Pulmonary artery endothelial cell (primary cell): Measurements from ENCODE around the gene FBN3. TPM values are rescaled to one million over a fixed set of nuclear protein-coding genes. Genes with fewer than 3 reads are reported as not detected.

Experiments
- DNase-seq: peaks from one replicate; pipeline ENCODE4 v3.0.0-alpha.2; 2011; ENCODE audit warnings: low read depth, low spot score
- total RNA-seq: library from RNA; depleted of rRNA; stranded (reverse); fragments of >200 nt; gene quantifications from 2 replicates; pipeline ENCODE4 v1.2.3, GENCODE V29; 2014

The FBN3 gene
- total RNA-seq, 1 donor from 2014 or later, result not detected

DNA sequence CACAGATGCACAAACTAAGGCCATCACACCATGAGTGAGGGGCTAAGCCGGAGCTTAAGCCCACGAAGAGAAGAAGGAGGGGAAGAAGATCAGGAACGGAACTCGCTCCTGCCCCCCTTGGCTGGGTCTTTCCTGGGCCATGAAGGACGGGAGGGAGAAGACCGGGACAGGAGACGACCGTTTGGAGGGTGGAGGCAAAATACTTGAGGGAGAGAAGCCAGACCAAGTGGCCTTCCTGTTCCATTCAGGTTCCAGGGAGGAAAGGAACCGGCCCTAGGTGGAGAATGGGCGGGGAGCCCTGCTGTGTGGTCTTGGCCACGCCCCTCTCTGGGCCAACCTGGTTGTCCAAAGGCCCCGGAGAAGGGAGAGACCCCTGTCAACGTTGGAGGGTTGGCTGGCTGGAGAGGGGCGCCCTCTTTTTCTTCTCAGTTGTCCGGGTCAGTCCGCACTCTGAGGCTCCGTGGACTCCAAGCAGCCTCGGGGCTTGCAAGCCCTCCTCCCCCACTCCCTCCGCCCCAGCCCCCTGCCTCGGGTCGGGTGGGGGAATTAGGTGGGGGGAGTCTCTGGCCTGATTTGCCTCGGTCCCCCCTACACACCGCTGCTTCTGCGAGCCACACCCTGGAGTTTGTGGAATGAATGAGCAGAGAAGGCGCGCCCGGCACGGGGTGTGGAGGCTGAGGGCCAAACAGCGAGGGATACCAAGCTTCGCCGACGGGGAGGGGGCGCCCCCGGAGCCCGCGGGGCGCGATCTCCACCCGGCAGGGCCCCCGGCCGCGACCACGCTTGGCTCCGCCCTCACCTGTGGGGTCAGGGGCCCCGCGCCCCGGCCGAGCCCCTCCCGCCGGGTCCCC is 757 bp downstream of the FBN3 start:
- no peak for DNase-seq

GRCh38 chr19:8148088-8148409 is 1.3 kb downstream of the FBN3 start:
- no peak for DNase-seq

DNA sequence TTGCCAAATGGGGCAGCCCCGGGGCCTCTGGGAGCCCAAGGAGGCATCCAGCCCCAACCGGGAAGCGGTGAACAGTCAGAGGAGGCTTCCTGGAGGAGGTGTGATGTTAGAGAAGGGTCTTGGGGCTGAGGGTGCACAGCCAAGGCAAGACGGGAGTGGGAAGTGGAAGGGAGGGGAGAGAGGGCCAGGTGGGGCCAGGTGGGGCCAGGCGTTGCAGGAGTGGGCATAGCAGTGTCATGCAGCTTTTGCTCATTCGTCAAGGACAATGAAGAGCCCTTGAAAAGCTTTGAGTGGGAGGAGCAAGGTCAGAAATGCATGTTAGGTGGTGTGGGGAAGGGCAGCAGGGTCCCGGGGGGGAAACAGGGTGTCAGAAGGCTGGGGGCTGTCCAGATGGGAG is 1.8 kb downstream of the FBN3 start:
- no peak for DNase-seq

- DNase-seq, result no peak
Observed at GRCh38 chr19:8146877-8147581, 2.4 kb downstream of the FBN3 start.

GRCh38 chr19:8144273-8144995 is 5.0 kb downstream of the FBN3 start:
- DNase-seq, result no peak

GRCh38 chr19:8143041-8143440 is 6.4 kb downstream of the FBN3 start:
- no peak for DNase-seq

DNA sequence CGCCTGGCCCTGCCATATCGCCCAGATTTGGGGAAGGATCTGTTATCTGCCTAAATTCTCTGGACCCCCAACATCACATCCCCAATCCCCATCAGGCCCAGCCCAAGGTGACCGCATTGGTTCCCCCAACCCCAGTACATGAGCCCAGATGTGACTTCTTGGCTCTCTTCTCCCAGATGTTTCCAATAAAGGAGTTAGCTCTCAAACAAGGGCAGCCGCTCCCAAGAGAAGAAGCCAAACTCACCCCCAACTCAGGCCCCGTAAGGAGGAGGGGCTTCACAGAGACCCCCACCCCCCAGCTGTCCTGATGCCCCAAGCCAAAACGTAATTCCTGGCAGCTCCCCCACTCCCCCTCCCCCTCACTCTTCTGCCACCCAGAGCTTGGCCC is 6.9 kb downstream of the FBN3 start:
- no peak for DNase-seq

GRCh38 chr19:8141726-8142512 is 7.5 kb downstream of the FBN3 start:
- no peak for DNase-seq

GRCh38 chr19:8138201-8138600 is 11.2 kb downstream of the FBN3 start:
- no peak for DNase-seq

DNA sequence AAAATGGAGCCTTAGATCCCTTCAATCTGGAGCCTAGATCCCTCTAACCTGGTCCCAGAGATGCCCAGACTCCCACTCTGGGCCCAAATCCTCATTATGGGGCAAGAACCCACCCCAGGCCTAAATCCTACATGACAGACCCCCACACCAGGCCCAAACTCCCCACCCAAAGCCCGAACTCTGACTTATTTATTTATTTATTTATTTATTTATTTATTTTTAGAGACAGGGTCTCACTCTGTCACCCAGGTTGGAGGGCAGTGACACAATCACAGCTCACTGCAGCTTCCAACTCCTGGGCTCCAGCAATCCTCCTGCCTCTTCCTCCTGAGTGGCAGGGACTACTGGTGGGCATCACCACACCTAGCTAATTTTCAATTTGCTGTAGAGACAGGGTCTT is 12.0 kb downstream of the FBN3 start:
- DNase-seq, result no peak

- DNase-seq, result no peak
Observed at GRCh38 chr19:8135946-8136618, 13.3 kb downstream of the FBN3 start.

GRCh38 chr19:8132858-8133458 is 16.4 kb downstream of the FBN3 start:
- no peak for DNase-seq

DNA sequence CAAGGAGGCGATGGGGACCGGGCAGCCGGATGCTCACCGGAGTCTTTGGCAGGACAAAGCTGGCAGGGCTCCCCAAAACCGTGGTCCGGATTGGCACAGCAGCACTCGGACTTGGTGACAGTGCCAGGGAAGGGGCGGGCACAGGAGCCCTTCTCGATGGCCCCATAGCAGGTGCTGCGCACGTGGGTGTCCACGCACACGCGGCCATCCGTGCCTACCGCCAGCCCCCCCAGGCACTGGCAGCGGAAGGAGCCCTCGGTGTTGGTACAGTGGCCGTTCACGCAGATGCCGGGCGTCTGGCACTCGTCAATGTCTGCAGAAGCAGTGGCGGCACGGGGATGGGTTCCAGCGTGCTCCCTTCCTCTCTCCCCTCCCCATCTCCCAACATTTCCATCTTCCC is 17.9 kb downstream of the FBN3 start:
- DNase-seq, result no peak

GRCh38 chr19:8129061-8129618 is 20.3 kb downstream of the FBN3 start:
- no peak for DNase-seq

DNA sequence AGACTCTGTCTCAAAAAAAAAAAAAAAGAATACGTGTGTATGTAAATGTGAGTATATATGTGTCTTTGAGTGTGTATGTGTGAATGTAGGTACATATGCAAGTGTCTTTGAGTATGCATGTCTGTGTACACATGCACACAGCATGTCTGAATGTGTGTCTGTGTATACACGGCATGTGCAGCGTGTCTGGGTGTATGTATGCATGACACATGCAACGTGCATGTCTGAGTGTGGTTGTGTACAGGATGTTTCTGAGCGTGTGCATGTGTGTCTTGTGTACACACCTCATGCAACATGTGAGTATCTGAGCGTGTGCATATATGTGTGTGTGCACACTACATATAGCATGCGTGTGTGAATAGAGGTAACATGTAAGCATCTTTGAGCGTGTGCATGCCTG is 20.8 kb downstream of the FBN3 start:
- no peak for DNase-seq

DNA sequence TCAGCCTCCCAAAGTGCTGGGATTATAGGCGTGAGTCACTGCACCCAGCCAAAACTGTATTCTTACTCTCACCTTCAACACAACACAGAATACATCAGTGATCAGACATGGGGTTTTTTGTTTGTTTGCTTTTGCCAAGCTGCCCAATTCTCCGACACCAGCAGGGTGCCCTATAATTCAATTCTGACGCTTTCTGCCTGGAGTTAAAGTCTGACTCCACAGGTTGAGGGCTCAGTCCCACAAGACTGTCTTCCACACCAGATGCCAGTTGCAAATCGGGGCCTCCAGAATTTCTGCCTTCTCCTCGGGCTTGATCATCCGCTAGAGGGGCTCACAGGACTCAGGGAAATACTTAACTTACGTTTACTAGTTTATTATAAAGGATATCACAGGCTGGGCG is 22.1 kb downstream of the FBN3 start:
- DNase-seq, result no peak

- DNase-seq, result no peak
Observed at GRCh38 chr19:8126511-8126910, 22.9 kb downstream of the FBN3 start.

- DNase-seq, result no peak
Observed at GRCh38 chr19:8126008-8126407, 23.4 kb downstream of the FBN3 start.

- DNase-seq, result no peak
Observed at GRCh38 chr19:8123683-8124082, 25.7 kb downstream of the FBN3 start.
